ENCODE measurements around the gene FRMD4A. TPM values are rescaled to one million over a fixed set of nuclear protein-coding genes. Genes with fewer than 3 reads are reported as not detected.

FRMD4A gene
- total RNA-seq, 1 experiment from 2014 or later, result 19.6 TPM

DNA sequence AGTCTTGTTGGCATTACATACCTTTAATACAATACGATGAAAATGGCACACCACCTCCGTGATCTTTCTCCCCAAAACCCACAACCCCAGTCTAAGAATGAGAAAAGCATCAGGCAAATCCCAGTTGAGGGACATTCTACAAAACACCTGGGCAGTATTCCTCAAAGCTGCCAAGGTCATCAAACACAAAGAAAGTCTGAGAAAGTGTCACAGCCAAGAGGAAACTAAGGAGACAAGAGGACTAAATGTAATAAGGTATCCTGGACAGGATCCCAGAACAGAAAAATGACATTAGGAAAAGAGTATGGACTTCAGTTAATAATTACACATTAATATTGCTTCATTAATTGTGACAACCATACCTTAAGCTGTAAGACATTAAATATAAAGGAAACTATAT, 14.5 kb upstream of the FRMD4A start:
- no peaks in the 10 kb centered on the region for H4K20me1 ChIP-seq (ENCODE audit: control insufficient read depth, insufficient read depth, insufficient read length)
- Mint-ChIP-seq H3K4me3 (no peak overlapping the region), H3K36me3 (ENCODE audit: insufficient read depth in 1 of 3, low read depth in 3 of 3) (no peaks in the 10 kb centered on the region), H3K27me3 (ENCODE audit: low read depth) (no peaks in the 10 kb centered on the region), H3K27ac (no peak overlapping the region), H3K9me3 (no peaks in the 10 kb centered on the region), H3K4me1 (no peaks in the 10 kb centered on the region)
- no peak overlapping the region for H2BK120ac ChIP-seq (ENCODE audit: low read depth, low read length, poor library complexity, severe bottlenecking)
- H3K79me1 ChIP-seq (ENCODE audit: insufficient read depth, low read depth, low read length, poor library complexity, severe bottlenecking), result no peaks in the 10 kb centered on the region
- no peak overlapping the region for H4K8ac ChIP-seq (replicated peaks; ENCODE audit: insufficient read length, low read depth, low read length)
- H3K27ac ChIP-seq (ENCODE audit: insufficient read length, low read depth, low read length), result no peak overlapping the region
- H3T11ph ChIP-seq (ENCODE audit: low read length), result no peak overlapping the region
- no peak overlapping the region for H3K9ac ChIP-seq (ENCODE audit: extremely low read depth, insufficient read length, low read length)
- no peaks in the 10 kb centered on the region for H3K79me2 ChIP-seq (ENCODE audit: insufficient read depth, low read length)
- no peak overlapping the region for H2AFZ ChIP-seq (ENCODE audit: low read length)
- H3K4ac ChIP-seq (ENCODE audit: low read depth, low read length), result no peak overlapping the region
- H3K27me3 ChIP-seq (ENCODE audit: insufficient read depth, low read length), result no peaks in the 10 kb centered on the region
- H3K23ac ChIP-seq (ENCODE audit: insufficient read length, low read depth, low read length), result no peak overlapping the region
- no peak overlapping the region for H2BK5ac ChIP-seq (ENCODE audit: insufficient read length, low read length)
- no peak overlapping the region for H2BK12ac ChIP-seq (ENCODE audit: insufficient read length, low read depth, low read length)
- no peaks in the 10 kb centered on the region for H3K23me2 ChIP-seq (ENCODE audit: insufficient read length, low read depth, low read length, poor library complexity, severe bottlenecking)
- DNase-seq, result no peak
- H3K4me2 ChIP-seq (ENCODE audit: insufficient read depth, insufficient read length, low read length), result no peak overlapping the region
- H3K9me3 ChIP-seq (ENCODE audit: control insufficient read depth, low read depth, low read length), result no peaks in the 10 kb centered on the region
- no peak overlapping the region for H3K14ac ChIP-seq (ENCODE audit: insufficient read depth, low read length)
- no peak overlapping the region for H4K91ac ChIP-seq (ENCODE audit: insufficient read length, low read depth, low read length)
- no peak overlapping the region for H4K5ac ChIP-seq (ENCODE audit: insufficient read length, low read depth, low read length)
- no peak overlapping the region for H2AK5ac ChIP-seq (ENCODE audit: insufficient read length, low read length)
- TF ChIP-seq CTCF (conservative IDR thresholded peaks at IDR 0.05), result no peak
- H3K4me1 ChIP-seq (ENCODE audit: insufficient read depth, low read length), result no peaks in the 10 kb centered on the region
- no peak overlapping the region for H3K56ac ChIP-seq (ENCODE audit: insufficient read length, low read depth, low read length)
- no peak overlapping the region for H2BK20ac ChIP-seq (ENCODE audit: low read depth, low read length, poor library complexity, severe bottlenecking)
- WGBS (ENCODE audit: extremely low coverage, insufficient read length, low lambda C conversion rate), result no CpG with 5 or more reads among the region's 2 CpGs
- no peak overlapping the region for H3K18ac ChIP-seq (ENCODE audit: insufficient read length, low read depth, low read length)
- no peak overlapping the region for H2BK15ac ChIP-seq (ENCODE audit: low read depth, low read length)

Data from H9 (cell line).